H9 (cell line): ENCODE data around the gene OARD1. TPM values are rescaled to one million over a fixed set of nuclear protein-coding genes. Genes with fewer than 3 reads are reported as not detected.

Experiments
- DNase-seq: peaks from one replicate; pipeline ENCODE4 v3.0.0-alpha.2; 2017
- H2AFZ ChIP-seq: one replicate; pipeline ENCODE4 v1.6.1; 2013; ENCODE audit warnings: mild to moderate bottlenecking, low read length, control low read depth, moderate library complexity
- H2AK5ac ChIP-seq: 2 replicates; pipeline ENCODE4 v1.6.1; 2013; ENCODE audit warnings: low read length, control low read depth, mixed read lengths; ENCODE audit not compliant: insufficient read length
- H2BK120ac ChIP-seq: one replicate; pipeline ENCODE4 v1.6.1; 2013; ENCODE audit warnings: low read depth, mild to moderate bottlenecking, low read length, control low read depth, inconsistent platforms; ENCODE audit not compliant: poor library complexity, severe bottlenecking
- H2BK12ac ChIP-seq: 2 replicates; pipeline ENCODE4 v1.6.1; 2013; ENCODE audit warnings: low read length, control low read depth, mixed read lengths, low read depth; ENCODE audit not compliant: insufficient read length
- H2BK15ac ChIP-seq: 2 replicates; pipeline ENCODE4 v1.6.1; 2013; ENCODE audit warnings: low read depth, low read length, control low read depth
- H2BK20ac ChIP-seq: one replicate; pipeline ENCODE4 v1.6.1; 2013; ENCODE audit warnings: low read depth, mild to moderate bottlenecking, low read length, control low read depth, inconsistent platforms; ENCODE audit not compliant: poor library complexity, severe bottlenecking
- H2BK5ac ChIP-seq: 2 replicates; pipeline ENCODE4 v1.6.1; 2013; ENCODE audit warnings: low read length, control low read depth, mixed read lengths; ENCODE audit not compliant: insufficient read length
- H3K14ac ChIP-seq: 2 replicates; pipeline ENCODE4 v1.6.1; 2013; ENCODE audit warnings: low read length, control low read depth; ENCODE audit not compliant: insufficient read depth
- H3K18ac ChIP-seq: 2 replicates; pipeline ENCODE4 v1.6.1; 2013; ENCODE audit warnings: low read depth, mild to moderate bottlenecking, mixed read lengths, low read length, control low read depth; ENCODE audit not compliant: insufficient read length
- H3K23ac ChIP-seq: 2 replicates; pipeline ENCODE4 v1.6.1; 2013; ENCODE audit warnings: low read length, control low read depth, mixed read lengths, low read depth; ENCODE audit not compliant: insufficient read length
- H3K23me2 ChIP-seq: 2 replicates; pipeline ENCODE4 v1.6.1; 2013; ENCODE audit warnings: low read depth, mild to moderate bottlenecking, mixed read lengths, low read length, control low read depth; ENCODE audit not compliant: insufficient read length, poor library complexity, severe bottlenecking
- H3K27ac ChIP-seq: 2 replicates; pipeline ENCODE4 v1.5.1; 2013; ENCODE audit warnings: low read length, control low read depth, mixed read lengths, low read depth; ENCODE audit not compliant: insufficient read length
- H3K27me3 ChIP-seq: 2 replicates; pipeline ENCODE4 v1.6.1; 2013; ENCODE audit warnings: low read length, control low read depth, inconsistent platforms; ENCODE audit not compliant: insufficient read depth
- H3K4ac ChIP-seq: 2 replicates; pipeline ENCODE4 v1.6.1; 2013; ENCODE audit warnings: low read depth, mild to moderate bottlenecking, control low read depth, inconsistent platforms, low read length, moderate library complexity
- H3K4me1 ChIP-seq: 2 replicates; pipeline ENCODE4 v1.6.1; 2013; ENCODE audit warnings: low read length, control low read depth, inconsistent platforms; ENCODE audit not compliant: insufficient read depth
- H3K4me2 ChIP-seq: 2 replicates; pipeline ENCODE4 v1.6.1; 2013; ENCODE audit warnings: low read length, control low read depth, mixed read lengths; ENCODE audit not compliant: insufficient read length, insufficient read depth
- H3K56ac ChIP-seq: 2 replicates; pipeline ENCODE4 v1.6.1; 2013; ENCODE audit warnings: low read depth, mild to moderate bottlenecking, mixed read lengths, low read length, control low read depth; ENCODE audit not compliant: insufficient read length
- H3K79me1 ChIP-seq: 2 replicates; pipeline ENCODE4 v1.6.1; 2013; ENCODE audit warnings: low read depth, mild to moderate bottlenecking, moderate library complexity, low read length, control low read depth, inconsistent platforms; ENCODE audit not compliant: insufficient read depth, poor library complexity, severe bottlenecking
- H3K79me2 ChIP-seq: 2 replicates; pipeline ENCODE4 v1.6.1; 2013; ENCODE audit warnings: low read length, control low read depth, inconsistent platforms; ENCODE audit not compliant: insufficient read depth
- H3K9ac ChIP-seq: 2 replicates; pipeline ENCODE4 v1.6.1; 2013; ENCODE audit warnings: low read length, control low read depth, mixed read lengths; ENCODE audit not compliant: insufficient read length; ENCODE audit errors: extremely low read depth
- H3K9me3 ChIP-seq: one replicate; pipeline ENCODE4 v1.6.1; 2013; ENCODE audit warnings: low read depth, low read length, inconsistent platforms; ENCODE audit not compliant: control insufficient read depth
- H3T11ph ChIP-seq: one replicate; pipeline ENCODE4 v1.6.1; 2013; ENCODE audit warnings: mild to moderate bottlenecking, low read length, control low read depth, inconsistent platforms
- H4K20me1 ChIP-seq: one replicate; pipeline ENCODE4 v1.6.1; 2013; ENCODE audit not compliant: control insufficient read depth, insufficient read length, insufficient read depth
- H4K5ac ChIP-seq: 2 replicates; pipeline ENCODE4 v1.6.1; 2013; ENCODE audit warnings: low read depth, mild to moderate bottlenecking, mixed read lengths, low read length, control low read depth; ENCODE audit not compliant: insufficient read length
- H4K8ac ChIP-seq: replicated peaks from 2 replicates; pipeline ENCODE4 v1.6.1; 2013; ENCODE audit warnings: low read length, control low read depth, mixed read lengths, low read depth; ENCODE audit not compliant: insufficient read length
- H4K91ac ChIP-seq: 2 replicates; pipeline ENCODE4 v1.6.1; 2013; ENCODE audit warnings: low read depth, mild to moderate bottlenecking, moderate library complexity, mixed read lengths, low read length, control low read depth; ENCODE audit not compliant: insufficient read length
- H3K27ac Mint-ChIP-seq, 3 experiments: 2 replicates in 2 of 3; 3 replicates in 1 of 3; pipeline ENCODE4 v1.8.0; 2020 to 2021; ENCODE audit warnings: mixed read lengths in 3 of 3, mild to moderate bottlenecking in 1 of 3, moderate library complexity in 1 of 3
- H3K27me3 Mint-ChIP-seq: 2 replicates; pipeline ENCODE4 v1.8.0; 2021; ENCODE audit warnings: low read depth, mild to moderate bottlenecking, moderate library complexity, mixed read lengths
- H3K36me3 Mint-ChIP-seq, 3 experiments: 2 replicates in 2 of 3; 3 replicates in 1 of 3; pipeline ENCODE4 v1.8.0; 2020 to 2021; ENCODE audit warnings: low read depth in 3 of 3, mixed read lengths in 3 of 3; ENCODE audit not compliant: insufficient read depth in 1 of 3
- H3K4me1 Mint-ChIP-seq, 2 experiments: 2 replicates each; pipeline ENCODE4 v1.8.0; 2020; ENCODE audit warnings: mixed read lengths in 2 of 2
- H3K4me3 Mint-ChIP-seq, 2 experiments: 2 replicates in 1 of 2; 3 replicates in 1 of 2; pipeline ENCODE4 v1.8.0; 2020 to 2021; ENCODE audit warnings: mild to moderate bottlenecking in 2 of 2, mixed read lengths in 2 of 2, moderate library complexity in 1 of 2
- H3K9me3 Mint-ChIP-seq, 2 experiments: 2 replicates in 1 of 2; 3 replicates in 1 of 2; pipeline ENCODE4 v1.8.0; 2020; ENCODE audit warnings: mild to moderate bottlenecking in 2 of 2, mixed read lengths in 2 of 2, moderate library complexity in 1 of 2
- WGBS: extraction: QIAGEN DNeasy Blood & Tissue Kit; methylation state at CpG from one replicate; pipeline ENCODE4 v1.1.7; 2013; ENCODE audit warnings: missing lambda C conversion rate, low lambda C conversion rate, mixed read lengths; ENCODE audit not compliant: insufficient read length; ENCODE audit errors: extremely low coverage; 5-methylcytosine and 5-hydroxymethylcytosine counted together
- total RNA-seq: library from RNA; stranded (reverse); gene quantifications from 2 replicates; pipeline ENCODE4 v1.2.1, GENCODE V29; 2021
- TF ChIP-seq, protein P1 (sequence below): fragments of 200-600 bp; sonication (generic); conservative IDR thresholded peaks from 3 replicates; pipeline ENCODE4 v1.8.0; 2021; ENCODE audit warnings: antibody characterized with exemption, mild to moderate bottlenecking

Gene OARD1
- total RNA-seq, 1 experiment from 2014 or later = 36.6 TPM

GRCh38 chr6:41040940-41041536 is 31.1 kb downstream of the OARD1 start:
- Histone ChIP-seq H3K4me1 (no peaks in the 10 kb centered on the region), H2BK12ac (no peak overlapping the region), H3T11ph (no peak overlapping the region), H3K79me1 (no peaks in the 10 kb centered on the region), H3K14ac (no peak overlapping the region), H4K91ac (no peak overlapping the region), H3K27me3 (no peaks in the 10 kb centered on the region), H2BK5ac (no peak overlapping the region), H2BK120ac (no peak overlapping the region), H3K4ac (no peak overlapping the region), H3K79me2 (no peaks in the 10 kb centered on the region), H2BK20ac (no peak overlapping the region), H3K18ac (no peak overlapping the region), H3K23me2 (no peaks in the 10 kb centered on the region), H4K20me1 (no peaks in the 10 kb centered on the region), H2AK5ac (no peak overlapping the region), H3K23ac (no peak overlapping the region), H3K9me3 (no peaks in the 10 kb centered on the region), H2BK15ac (no peak overlapping the region), H2AFZ (no peak overlapping the region), H3K27ac (no peak overlapping the region), H3K56ac (no peak overlapping the region), H3K4me2 (no peak overlapping the region), H4K8ac (no peak overlapping the region), H3K9ac (no peak overlapping the region), H4K5ac (no peak overlapping the region)
- no peaks in the 10 kb centered on the region; the same call in 1 of the 2 replicates for H3K27me3 Mint-ChIP-seq
- no CpG with 5 or more reads among the region's 1 CpG for WGBS
- no peak overlapping the region for H3K4me3 Mint-ChIP-seq
- no peak for DNase-seq
- TF ChIP-seq, protein P1, sequence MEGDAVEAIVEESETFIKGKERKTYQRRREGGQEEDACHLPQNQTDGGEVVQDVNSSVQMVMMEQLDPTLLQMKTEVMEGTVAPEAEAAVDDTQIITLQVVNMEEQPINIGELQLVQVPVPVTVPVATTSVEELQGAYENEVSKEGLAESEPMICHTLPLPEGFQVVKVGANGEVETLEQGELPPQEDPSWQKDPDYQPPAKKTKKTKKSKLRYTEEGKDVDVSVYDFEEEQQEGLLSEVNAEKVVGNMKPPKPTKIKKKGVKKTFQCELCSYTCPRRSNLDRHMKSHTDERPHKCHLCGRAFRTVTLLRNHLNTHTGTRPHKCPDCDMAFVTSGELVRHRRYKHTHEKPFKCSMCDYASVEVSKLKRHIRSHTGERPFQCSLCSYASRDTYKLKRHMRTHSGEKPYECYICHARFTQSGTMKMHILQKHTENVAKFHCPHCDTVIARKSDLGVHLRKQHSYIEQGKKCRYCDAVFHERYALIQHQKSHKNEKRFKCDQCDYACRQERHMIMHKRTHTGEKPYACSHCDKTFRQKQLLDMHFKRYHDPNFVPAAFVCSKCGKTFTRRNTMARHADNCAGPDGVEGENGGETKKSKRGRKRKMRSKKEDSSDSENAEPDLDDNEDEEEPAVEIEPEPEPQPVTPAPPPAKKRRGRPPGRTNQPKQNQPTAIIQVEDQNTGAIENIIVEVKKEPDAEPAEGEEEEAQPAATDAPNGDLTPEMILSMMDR = no peak
- H3K27ac Mint-ChIP-seq = peak overlapping the region in 1 of 3 experiments; percentile 62; a peak in 1 of 7 replicates
- H3K36me3 Mint-ChIP-seq = no peaks in the 10 kb centered on the region
- H3K4me1 Mint-ChIP-seq = peaks cover 12 to 20% of the 10 kb centered on the region in 2 experiments
- H3K9me3 Mint-ChIP-seq = no peaks in the 10 kb centered on the region; a peak in 1 of 5 replicates
